CD14-positive monocyte (primary cell): ENCODE results near the gene ADORA3. TPM values are rescaled to one million over a fixed set of nuclear protein-coding genes. Genes with fewer than 3 reads are reported as not detected.

Experiments
- DNase-seq, 3 donors: peaks; one replicate each; pipeline ENCODE4 v3.0.0-alpha.2; 2011 to 2022
- H2AFZ ChIP-seq: 2 replicates; pipeline ENCODE4 v1.6.0; 2012; ENCODE audit warnings: mild to moderate bottlenecking, low read depth, low read length, inconsistent platforms; ENCODE audit not compliant: insufficient read depth, poor library complexity, severe bottlenecking
- H3K27ac ChIP-seq, 2 donors: 1 replicate in 1 of 2; 2 replicates in 1 of 2; pipeline ENCODE4 v1.5.1; 2012 to 2013; ENCODE audit warnings: low read length in 2 of 2, control low read depth in 1 of 2, inconsistent platforms in 1 of 2, low read depth in 1 of 2, mild to moderate bottlenecking in 1 of 2
- H3K27me3 ChIP-seq, 2 donors: one replicate each; pipeline versions ENCODE4 v1.6.0 to v1.6.1; 2011 to 2013; ENCODE audit warnings: low read length in 2 of 2; ENCODE audit not compliant: control insufficient read depth in 2 of 2, insufficient read depth in 2 of 2
- H3K36me3 ChIP-seq, 2 donors: replicated peaks in 1 of 2; 1 replicate in 1 of 2; 2 replicates in 1 of 2; pipeline versions ENCODE4 v1.5.1 to v1.6.1; 2012 to 2013; ENCODE audit warnings: low read length in 2 of 2, control low read depth in 1 of 2, inconsistent platforms in 1 of 2, mild to moderate bottlenecking in 1 of 2; ENCODE audit not compliant: insufficient read depth in 2 of 2, control insufficient read depth in 1 of 2
- H3K4me1 ChIP-seq, 2 donors: 1 replicate in 1 of 2; 2 replicates in 1 of 2; pipeline versions ENCODE4 v1.5.1 to v1.6.1; 2012 to 2013; ENCODE audit warnings: low read length in 2 of 2, control low read depth in 1 of 2, inconsistent platforms in 1 of 2, mild to moderate bottlenecking in 1 of 2, moderate library complexity in 1 of 2; ENCODE audit not compliant: insufficient read depth in 2 of 2, control insufficient read depth in 1 of 2
- H3K4me2 ChIP-seq: replicated peaks from 2 replicates; pipeline ENCODE3; 2012; ENCODE audit warnings: low read length, moderate library complexity, mild to moderate bottlenecking; ENCODE audit not compliant: poor library complexity, severe bottlenecking; ENCODE audit errors: extremely low read depth
- H3K4me3 ChIP-seq, 3 experiments: fragments of 200-600 bp in 1 of 3; sonication (generic) in 1 of 3; replicated peaks in 1 of 3; 1 replicate in 2 of 3; 2 replicates in 1 of 3; pipeline ENCODE4 v1.5.1; 2011 to 2013; ENCODE audit warnings: low read length in 3 of 3, mild to moderate bottlenecking in 3 of 3, control low read depth in 2 of 3, low read depth in 2 of 3, inconsistent platforms in 1 of 3, moderate library complexity in 1 of 3
- H3K79me2 ChIP-seq: 2 replicates; pipeline ENCODE4 v1.6.0; 2012; ENCODE audit warnings: mild to moderate bottlenecking, control low read depth, inconsistent platforms, low read length, moderate library complexity; ENCODE audit not compliant: insufficient read depth
- H3K9ac ChIP-seq: 2 replicates; pipeline ENCODE4 v1.6.0; 2017; ENCODE audit warnings: low read length, mild to moderate bottlenecking; ENCODE audit not compliant: insufficient read depth, poor library complexity, severe bottlenecking
- H3K9me3 ChIP-seq, 2 donors: replicated peaks in 1 of 2; 1 replicate in 1 of 2; 2 replicates in 1 of 2; pipeline versions ENCODE4 v1.5.1 to v1.6.1; 2012 to 2013; ENCODE audit warnings: low read length in 2 of 2, control low read depth in 1 of 2; ENCODE audit not compliant: control insufficient read depth in 1 of 2, insufficient read depth in 1 of 2
- H4K20me1 ChIP-seq: 2 replicates; pipeline ENCODE4 v1.6.0; 2012; ENCODE audit warnings: mild to moderate bottlenecking, low read length, control low read depth, moderate library complexity; ENCODE audit not compliant: insufficient read depth
- H3K27ac Mint-ChIP-seq, 7 donors: one replicate each; pipeline ENCODE4 v1.8.0; 2020; ENCODE audit warnings: mild to moderate bottlenecking in 7 of 7, mixed read lengths in 7 of 7, moderate library complexity in 6 of 7, inconsistent platforms in 2 of 7
- H3K27me3 Mint-ChIP-seq, 3 donors: one replicate each; pipeline ENCODE4 v1.8.0; 2021 to 2022; ENCODE audit warnings: low read depth in 3 of 3, mild to moderate bottlenecking in 3 of 3, mixed read lengths in 3 of 3, moderate library complexity in 3 of 3, inconsistent platforms in 1 of 3
- H3K36me3 Mint-ChIP-seq, 2 donors: one replicate each; pipeline ENCODE4 v1.8.0; 2020; ENCODE audit warnings: mixed read lengths in 2 of 2, inconsistent platforms in 1 of 2, mild to moderate bottlenecking in 1 of 2
- H3K4me1 Mint-ChIP-seq: one replicate; pipeline ENCODE4 v1.8.0; 2020; ENCODE audit warnings: mild to moderate bottlenecking, mixed read lengths
- H3K4me3 Mint-ChIP-seq, 2 donors: one replicate each; pipeline ENCODE4 v1.8.0; 2020; ENCODE audit warnings: mild to moderate bottlenecking in 2 of 2, mixed read lengths in 2 of 2, moderate library complexity in 1 of 2
- H3K9me3 Mint-ChIP-seq, 7 donors: one replicate each; pipeline ENCODE4 v1.8.0; 2020 to 2022; ENCODE audit warnings: mixed read lengths in 7 of 7, mild to moderate bottlenecking in 6 of 7, moderate library complexity in 6 of 7, inconsistent platforms in 2 of 7
- CTCF ChIP-seq: fragments of 200-600 bp; IDR thresholded peaks from one replicate; pipeline ENCODE4 v1.8.0; 2022; ENCODE audit warnings: antibody characterized with exemption, mild to moderate bottlenecking
- WGBS: methylation state at CpG from one replicate; pipeline ENCODE4 v1.1.5; 2013; ENCODE audit warnings: missing lambda C conversion rate; ENCODE audit not compliant: insufficient coverage; 5-methylcytosine and 5-hydroxymethylcytosine counted together
- intact Hi-C, 2 donors: fragments of 100-400 bp; cut with micrococcal nuclease; formaldehyde crosslinking; loops; one replicate each; pipeline versions ENCODE4 v1.15.0 to v1.15.1; 2023
- polyA plus RNA-seq, 3 donors: library from polyadenylated mRNA; depleted of rRNA in 1 of 3; unstranded in 2 of 3; stranded (reverse) in 1 of 3; fragments of 300-500 nt in 2 of 3; fragments of >200 nt in 1 of 3; fragmentation: Illumina TruSeq in 2 of 3; gene quantifications; 1 replicate in 2 of 3; 2 replicates in 1 of 3; pipeline ENCODE4 v1.2.3, GENCODE V29; 2012 to 2021

ADORA3 gene
- polyA plus RNA-seq, 3 donors, result 1.1 to 2.7 (median 1.2) TPM

- no peak overlapping the region for H3K4me3 Mint-ChIP-seq
- intact Hi-C loops, result loop anchor here (5.0 kb wide), 1 partner anchor 35 kb away; no protein-coding TSS in a partner anchor
- no peaks in the 10 kb centered on the region for H3K27me3 ChIP-seq
- WGBS, result no CpG with 5 or more reads among the region's 1 CpG
- H3K27ac ChIP-seq, result no peak overlapping the region
- no peaks in the 10 kb centered on the region for H3K36me3 ChIP-seq
- TF ChIP-seq CTCF, result no peak
- H3K9me3 Mint-ChIP-seq, result peaks cover 0 to 2% (median 0%) of the 10 kb centered on the region in 7 donors
- peaks cover 29% of the 10 kb centered on the region for H3K4me1 Mint-ChIP-seq
- no peak overlapping the region for H3K9ac ChIP-seq
- H3K36me3 Mint-ChIP-seq, result no peaks in the 10 kb centered on the region
- no peak for DNase-seq
- no peak overlapping the region for H3K4me3 ChIP-seq
- no peak overlapping the region for H2AFZ ChIP-seq
- no peak overlapping the region for H3K27ac Mint-ChIP-seq
- no peak overlapping the region for H3K4me2 ChIP-seq
- no peaks in the 10 kb centered on the region for H3K9me3 ChIP-seq
- H3K27me3 Mint-ChIP-seq, result peaks cover 0 to 5% (median 1%) of the 10 kb centered on the region in 3 donors
- H3K4me1 ChIP-seq, result peaks cover 23 to 25% of the 10 kb centered on the region in 2 donors
- H3K79me2 ChIP-seq, result no peaks in the 10 kb centered on the region
- H4K20me1 ChIP-seq, result no peaks in the 10 kb centered on the region
These were observed 14.2 kb upstream of the ADORA3 start for GRCh38 chr1:111517469-111518225.

DNA sequence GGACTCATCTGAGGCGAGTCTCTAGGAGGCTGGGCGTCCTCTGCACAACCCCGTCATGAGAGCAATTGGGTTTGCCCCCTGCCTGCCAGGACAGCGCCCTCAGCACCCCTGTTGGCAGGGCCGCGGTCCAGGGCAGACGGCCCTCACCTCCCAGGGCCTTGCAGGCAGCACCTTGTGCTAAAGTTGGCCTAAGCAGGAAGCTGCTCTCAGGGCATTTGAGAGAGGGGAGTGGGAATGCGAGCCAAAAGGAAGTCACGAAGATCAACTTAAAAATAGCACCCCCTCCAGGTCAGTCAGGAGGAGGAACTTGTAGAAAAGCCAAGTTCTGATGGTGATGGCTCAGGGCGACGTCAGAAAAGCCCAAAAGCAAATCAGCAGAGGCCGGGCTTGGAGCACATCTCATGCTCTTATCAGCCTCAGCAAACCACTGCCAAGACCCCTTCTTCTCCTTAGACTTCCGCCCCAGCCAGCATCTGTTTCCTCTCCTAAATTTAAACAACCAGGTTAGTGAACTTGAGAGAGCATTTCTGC, 12.6 kb upstream of the ADORA3 start:
- peaks cover 29% of the 10 kb centered on the region for H3K4me1 Mint-ChIP-seq
- H3K36me3 Mint-ChIP-seq, result no peaks in the 10 kb centered on the region
- peak; percentile 69 to 80 (median 80) for DNase-seq
- Histone ChIP-seq H3K4me3 (peak overlapping the region; percentile 44 to 85 (median 66)), H3K27me3 (no peaks in the 10 kb centered on the region), H3K9me3 (no peaks in the 10 kb centered on the region), H3K79me2 (no peaks in the 10 kb centered on the region), H3K4me2 (peak overlapping the region; percentile 93), H4K20me1 (no peaks in the 10 kb centered on the region), H2AFZ (peak overlapping the region; percentile 95), H3K36me3 (no peaks in the 10 kb centered on the region), H3K27ac (peak overlapping the region; percentile 68 to 83), H3K4me1 (peaks cover 23 to 25% of the 10 kb centered on the region in 2 donors), H3K9ac (peak overlapping the region; percentile 75)
- H3K9me3 Mint-ChIP-seq, result no peaks in the 10 kb centered on the region
- H3K27me3 Mint-ChIP-seq, result peaks cover 0 to 5% (median 1%) of the 10 kb centered on the region in 3 donors
- peak overlapping the region; percentile 81 to 95 for H3K4me3 Mint-ChIP-seq
- WGBS, result 0% methylated on average over 6 of the region's 13 CpGs
- peak overlapping the region; percentile 72 to 92 (median 83) for H3K27ac Mint-ChIP-seq
- intact Hi-C loops, result loop anchor here (5.0 kb wide), 1 partner anchor 34 kb away; no protein-coding TSS in a partner anchor
- TF ChIP-seq CTCF, result peak; percentile 77
